CD14-positive monocyte (primary cell): ENCODE measurements around the gene SEPHS2. TPM values are rescaled to one million over a fixed set of nuclear protein-coding genes. Genes with fewer than 3 reads are reported as not detected.

ENCODE experiments used
- DNase-seq, 3 donors: peaks; one replicate each; pipeline ENCODE4 v3.0.0-alpha.2; 2011 to 2022
- H2AFZ ChIP-seq: 2 replicates; pipeline ENCODE4 v1.6.0; 2012; ENCODE audit warnings: mild to moderate bottlenecking, low read depth, low read length, inconsistent platforms; ENCODE audit not compliant: insufficient read depth, poor library complexity, severe bottlenecking
- H3K27ac ChIP-seq, 2 donors: 1 replicate in 1 of 2; 2 replicates in 1 of 2; pipeline ENCODE4 v1.5.1; 2012 to 2013; ENCODE audit warnings: low read length in 2 of 2, control low read depth in 1 of 2, inconsistent platforms in 1 of 2, low read depth in 1 of 2, mild to moderate bottlenecking in 1 of 2
- H3K27me3 ChIP-seq, 2 donors: one replicate each; pipeline versions ENCODE4 v1.6.0 to v1.6.1; 2011 to 2013; ENCODE audit warnings: low read length in 2 of 2; ENCODE audit not compliant: control insufficient read depth in 2 of 2, insufficient read depth in 2 of 2
- H3K36me3 ChIP-seq, 2 donors: replicated peaks in 1 of 2; 1 replicate in 1 of 2; 2 replicates in 1 of 2; pipeline versions ENCODE4 v1.5.1 to v1.6.1; 2012 to 2013; ENCODE audit warnings: low read length in 2 of 2, control low read depth in 1 of 2, inconsistent platforms in 1 of 2, mild to moderate bottlenecking in 1 of 2; ENCODE audit not compliant: insufficient read depth in 2 of 2, control insufficient read depth in 1 of 2
- H3K4me1 ChIP-seq, 2 donors: 1 replicate in 1 of 2; 2 replicates in 1 of 2; pipeline versions ENCODE4 v1.5.1 to v1.6.1; 2012 to 2013; ENCODE audit warnings: low read length in 2 of 2, control low read depth in 1 of 2, inconsistent platforms in 1 of 2, mild to moderate bottlenecking in 1 of 2, moderate library complexity in 1 of 2; ENCODE audit not compliant: insufficient read depth in 2 of 2, control insufficient read depth in 1 of 2
- H3K4me2 ChIP-seq: replicated peaks from 2 replicates; pipeline ENCODE3; 2012; ENCODE audit warnings: low read length, moderate library complexity, mild to moderate bottlenecking; ENCODE audit not compliant: poor library complexity, severe bottlenecking; ENCODE audit errors: extremely low read depth
- H3K4me3 ChIP-seq, 3 experiments: fragments of 200-600 bp in 1 of 3; sonication (generic) in 1 of 3; replicated peaks in 1 of 3; 1 replicate in 2 of 3; 2 replicates in 1 of 3; pipeline ENCODE4 v1.5.1; 2011 to 2013; ENCODE audit warnings: low read length in 3 of 3, mild to moderate bottlenecking in 3 of 3, control low read depth in 2 of 3, low read depth in 2 of 3, inconsistent platforms in 1 of 3, moderate library complexity in 1 of 3
- H3K79me2 ChIP-seq: 2 replicates; pipeline ENCODE4 v1.6.0; 2012; ENCODE audit warnings: mild to moderate bottlenecking, control low read depth, inconsistent platforms, low read length, moderate library complexity; ENCODE audit not compliant: insufficient read depth
- H3K9ac ChIP-seq: 2 replicates; pipeline ENCODE4 v1.6.0; 2017; ENCODE audit warnings: low read length, mild to moderate bottlenecking; ENCODE audit not compliant: insufficient read depth, poor library complexity, severe bottlenecking
- H3K9me3 ChIP-seq, 2 donors: replicated peaks in 1 of 2; 1 replicate in 1 of 2; 2 replicates in 1 of 2; pipeline versions ENCODE4 v1.5.1 to v1.6.1; 2012 to 2013; ENCODE audit warnings: low read length in 2 of 2, control low read depth in 1 of 2; ENCODE audit not compliant: control insufficient read depth in 1 of 2, insufficient read depth in 1 of 2
- H4K20me1 ChIP-seq: 2 replicates; pipeline ENCODE4 v1.6.0; 2012; ENCODE audit warnings: mild to moderate bottlenecking, low read length, control low read depth, moderate library complexity; ENCODE audit not compliant: insufficient read depth
- H3K27ac Mint-ChIP-seq, 7 donors: one replicate each; pipeline ENCODE4 v1.8.0; 2020; ENCODE audit warnings: mild to moderate bottlenecking in 7 of 7, mixed read lengths in 7 of 7, moderate library complexity in 6 of 7, inconsistent platforms in 2 of 7
- H3K27me3 Mint-ChIP-seq, 3 donors: one replicate each; pipeline ENCODE4 v1.8.0; 2021 to 2022; ENCODE audit warnings: low read depth in 3 of 3, mild to moderate bottlenecking in 3 of 3, mixed read lengths in 3 of 3, moderate library complexity in 3 of 3, inconsistent platforms in 1 of 3
- H3K36me3 Mint-ChIP-seq, 2 donors: one replicate each; pipeline ENCODE4 v1.8.0; 2020; ENCODE audit warnings: mixed read lengths in 2 of 2, inconsistent platforms in 1 of 2, mild to moderate bottlenecking in 1 of 2
- H3K4me1 Mint-ChIP-seq: one replicate; pipeline ENCODE4 v1.8.0; 2020; ENCODE audit warnings: mild to moderate bottlenecking, mixed read lengths
- H3K4me3 Mint-ChIP-seq, 2 donors: one replicate each; pipeline ENCODE4 v1.8.0; 2020; ENCODE audit warnings: mild to moderate bottlenecking in 2 of 2, mixed read lengths in 2 of 2, moderate library complexity in 1 of 2
- H3K9me3 Mint-ChIP-seq, 7 donors: one replicate each; pipeline ENCODE4 v1.8.0; 2020 to 2022; ENCODE audit warnings: mixed read lengths in 7 of 7, mild to moderate bottlenecking in 6 of 7, moderate library complexity in 6 of 7, inconsistent platforms in 2 of 7
- CTCF ChIP-seq: fragments of 200-600 bp; IDR thresholded peaks from one replicate; pipeline ENCODE4 v1.8.0; 2022; ENCODE audit warnings: antibody characterized with exemption, mild to moderate bottlenecking
- WGBS: methylation state at CpG from one replicate; pipeline ENCODE4 v1.1.5; 2013; ENCODE audit warnings: missing lambda C conversion rate; ENCODE audit not compliant: insufficient coverage; 5-methylcytosine and 5-hydroxymethylcytosine counted together
- intact Hi-C, 2 donors: fragments of 100-400 bp; cut with micrococcal nuclease; formaldehyde crosslinking; loops; one replicate each; pipeline versions ENCODE4 v1.15.0 to v1.15.1; 2023
- polyA plus RNA-seq, 3 donors: library from polyadenylated mRNA; depleted of rRNA in 1 of 3; unstranded in 2 of 3; stranded (reverse) in 1 of 3; fragments of 300-500 nt in 2 of 3; fragments of >200 nt in 1 of 3; fragmentation: Illumina TruSeq in 2 of 3; gene quantifications; 1 replicate in 2 of 3; 2 replicates in 1 of 3; pipeline ENCODE4 v1.2.3, GENCODE V29; 2012 to 2021

Gene SEPHS2
- polyA plus RNA-seq, 3 donors = 12.8 to 56.4 (median 54.2) TPM

DNA sequence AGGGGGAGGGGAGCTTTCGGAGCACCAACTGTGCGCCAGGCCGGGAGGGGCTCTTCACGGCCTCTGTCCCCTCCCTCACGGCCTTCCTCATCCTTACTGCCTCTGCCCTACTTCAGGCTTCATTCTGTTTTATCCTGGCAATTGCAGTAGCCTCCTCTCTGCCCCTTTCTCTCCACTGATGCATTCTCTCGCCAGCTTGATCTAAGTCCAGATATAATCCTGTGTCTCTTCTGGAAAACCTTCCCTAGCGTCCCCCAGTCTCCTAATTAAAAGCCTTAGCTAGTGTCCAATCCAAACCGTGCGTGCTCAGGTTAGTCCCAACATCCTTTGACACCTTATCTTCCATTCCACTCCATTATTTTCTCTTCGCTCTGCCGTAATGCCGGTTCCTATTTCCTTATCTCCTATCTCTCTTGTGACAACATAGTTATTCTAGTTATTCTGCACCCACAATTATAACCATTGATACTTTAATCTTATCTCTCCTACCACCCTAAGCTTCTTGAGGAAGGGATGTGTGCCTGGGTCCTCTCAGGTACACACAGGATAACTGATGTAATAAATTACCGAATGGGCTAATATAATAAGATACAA, 49.6 kb downstream of the SEPHS2 start:
- H3K4me3 ChIP-seq = peak overlapping the region; percentile 42 to 80 (median 46)
- Mint-ChIP-seq H3K4me1 (peaks cover 32% of the 10 kb centered on the region), H3K4me3 (peak overlapping the region; percentile 84 to 90), H3K9me3 (no peaks in the 10 kb centered on the region), H3K27me3 (peaks cover 7 to 30% (median 12%) of the 10 kb centered on the region in 3 donors), H3K27ac (peak overlapping the region in 2 of 7 donors; percentile 31 to 33), H3K36me3 (peaks cover 5 to 13% of the 10 kb centered on the region in 2 donors)
- no peaks in the 10 kb centered on the region for H3K36me3 ChIP-seq
- H3K9ac ChIP-seq = peak overlapping the region; percentile 62
- peak overlapping the region; percentile 79 for H3K4me2 ChIP-seq
- 8% methylated on average over 8 of the region's 13 CpGs for WGBS
- H3K27me3 ChIP-seq = no peaks in the 10 kb centered on the region
- peaks cover 21 to 30% of the 10 kb centered on the region in 2 donors for H3K4me1 ChIP-seq
- no peak for DNase-seq
- intact Hi-C loops = loop anchor here in 1 of 2 donors (2.0 kb wide), 1 partner anchor 15 kb away; no protein-coding TSS in a partner anchor
- H3K27ac ChIP-seq = no peak overlapping the region
- peak overlapping the region; percentile 90 for H2AFZ ChIP-seq
- no peak for TF ChIP-seq CTCF
- no peaks in the 10 kb centered on the region for H4K20me1 ChIP-seq
- H3K9me3 ChIP-seq = no peaks in the 10 kb centered on the region
- H3K79me2 ChIP-seq = no peaks in the 10 kb centered on the region

GRCh38 chr16:30395155-30395991, 50.3 kb downstream of the SEPHS2 start, which contains the start of gene ZNF48:
TSS of gene ZNF48 (plus strand) at chr16:30395420. CDS start at chr16:30395795, 375 bp downstream.
- Mint-ChIP-seq H3K4me1 (peaks cover 28% of the 10 kb centered on the region), H3K4me3 (peak within 1 kb of the TSS; percentile 84 to 91)

More at GRCh38 chr16:30395155-30395991, 50.3 kb downstream of the SEPHS2 start, which contains the start of gene ZNF48:
- Histone ChIP-seq H3K4me3 (peak within 1 kb of the TSS; percentile 42 to 80 (median 46)), H3K4me2 (peak within 1 kb of the TSS; percentile 79), H3K27me3 (no peaks in the 10 kb centered on the region), H3K9ac (peak within 1 kb of the TSS; percentile 62), H4K20me1 (no peaks in the 10 kb centered on the region), H3K9me3 (no peaks in the 10 kb centered on the region), H2AFZ (peak within 1 kb of the TSS; percentile 90), H3K36me3 (no peaks in the 10 kb centered on the region), H3K4me1 (peaks cover 15 to 23% of the 10 kb centered on the region in 2 donors), H3K79me2 (no peaks in the 10 kb centered on the region), H3K27ac (no peak within 1 kb of the TSS)
- peak within 1 kb of the TSS in 3 of 7 donors; percentile 20 to 68 (median 33) for H3K27ac Mint-ChIP-seq
- H3K9me3 Mint-ChIP-seq = no peaks in the 10 kb centered on the region
- peaks cover 7 to 34% (median 12%) of the 10 kb centered on the region in 3 donors for H3K27me3 Mint-ChIP-seq
- H3K36me3 Mint-ChIP-seq = peaks cover 5 to 13% of the 10 kb centered on the region in 2 donors
- intact Hi-C loops = loop anchor here in 1 of 2 donors (2.0 kb wide), 1 partner anchor 15 kb away; no protein-coding TSS in a partner anchor
- TF ChIP-seq CTCF = peak; percentile 73
- DNase-seq = peak; percentile 46 to 51 (median 48)
- under 1% methylated on average over 91 of the region's 103 CpGs for WGBS
